Stimulated activated CD4-positive, alpha-beta T cell treated with anti-CD3 and anti-CD28 coated beads, Interleukin-1b, Interleukin-23, amount 100 ng/mL, for 24 hours (primary cell): ENCODE results near the gene TRIM44.

Experiments used
- DNase-seq, 4 experiments: peaks; one replicate each; pipeline ENCODE4 v3.0.0-alpha.2; 2020; ENCODE audit warnings: low read depth in 4 of 4, low spot score in 1 of 4

The TRIM44 gene

GRCh38 chr11:35786188-35786587, 123.6 kb downstream of the TRIM44 start:
- no peak for DNase-seq

- no peak for DNase-seq
Observed at GRCh38 chr11:35787013-35787504, 124.5 kb downstream of the TRIM44 start.

GRCh38 chr11:35787626-35788025, 125.1 kb downstream of the TRIM44 start:
- DNase-seq, result no peak

- no peak for DNase-seq
Observed at GRCh38 chr11:35791088-35791958, 128.7 kb downstream of the TRIM44 start.

GRCh38 chr11:35792148-35792845, 129.7 kb downstream of the TRIM44 start:
- DNase-seq, result no peak

GRCh38 chr11:35792846-35793192, 130.2 kb downstream of the TRIM44 start:
- no peak for DNase-seq

- no peak for DNase-seq
Observed at GRCh38 chr11:35794333-35794732, 131.8 kb downstream of the TRIM44 start.

GRCh38 chr11:35794850-35795249, 132.3 kb downstream of the TRIM44 start:
- no peak for DNase-seq

GRCh38 chr11:35796562-35796961, 134.0 kb downstream of the TRIM44 start:
- DNase-seq, result no peak

- DNase-seq, result no peak
Observed at GRCh38 chr11:35798423-35798822, 135.8 kb downstream of the TRIM44 start.

- no peak for DNase-seq
Observed at GRCh38 chr11:35798983-35799382, 136.4 kb downstream of the TRIM44 start.

- DNase-seq, result no peak
Observed at GRCh38 chr11:35799655-35800054, 137.1 kb downstream of the TRIM44 start.

- no peak for DNase-seq
Observed at GRCh38 chr11:35800970-35801953, 138.7 kb downstream of the TRIM44 start.

- no peak for DNase-seq
Observed at GRCh38 chr11:35802221-35802620, 139.6 kb downstream of the TRIM44 start.

- no peak for DNase-seq
Observed at GRCh38 chr11:35802672-35803071, 140.1 kb downstream of the TRIM44 start.

- DNase-seq, result no peak
Observed at GRCh38 chr11:35803115-35803514, 140.5 kb downstream of the TRIM44 start.

GRCh38 chr11:35804451-35805040, 142.0 kb downstream of the TRIM44 start:
- no peak for DNase-seq

GRCh38 chr11:35809561-35809960, 147.0 kb downstream of the TRIM44 start:
- no peak for DNase-seq

- no peak for DNase-seq
Observed at GRCh38 chr11:35810045-35810645, 147.6 kb downstream of the TRIM44 start.

- no peak for DNase-seq
Observed at GRCh38 chr11:35811783-35812182, 149.2 kb downstream of the TRIM44 start.
